Measurements from ENCODE around the gene GADL1. TPM values are rescaled to one million over a fixed set of nuclear protein-coding genes. Genes with fewer than 3 reads are reported as not detected.

The GADL1 gene
- total RNA-seq, 1 donor from 2014 or later = 25.1 TPM

DNA sequence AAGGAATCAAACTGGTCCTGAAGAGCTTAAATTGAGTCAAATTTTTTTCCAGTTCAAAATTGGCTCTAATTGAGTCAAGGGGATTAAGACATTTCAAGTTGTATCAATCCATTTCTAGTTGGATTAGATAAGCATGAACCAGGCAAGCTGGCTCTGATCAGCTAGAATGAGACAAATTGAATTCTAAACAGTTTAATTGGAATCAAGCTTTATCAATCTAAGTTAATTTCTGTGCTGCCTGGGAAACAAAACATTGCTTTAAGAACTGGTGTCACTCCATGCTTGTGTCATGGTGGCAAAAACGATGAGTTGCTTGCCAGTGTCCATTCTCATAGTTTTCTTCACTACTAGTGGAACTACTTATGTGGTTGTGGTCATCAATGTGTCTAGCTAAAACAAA, 171.2 kb downstream of the GADL1 start:
- Histone ChIP-seq H3K27ac (ENCODE audit: low read depth, low read length) (no peak overlapping the region), H3K4me3 (ENCODE audit: low read length in 3 of 3) (no peak overlapping the region), H3K36me3 (ENCODE audit: control insufficient read depth in 3 of 3, insufficient read depth in 3 of 3, low read length in 3 of 3) (no peaks in the 10 kb centered on the region), H3K27me3 (ENCODE audit: control insufficient read depth in 3 of 3, insufficient read depth in 3 of 3, low read length in 3 of 3) (no peaks in the 10 kb centered on the region), H3K9me3 (ENCODE audit: control insufficient read depth in 3 of 3, low read length in 3 of 3) (no peaks in the 10 kb centered on the region), H3K9ac (ENCODE audit: low read depth in 1 of 3, low read length in 3 of 3) (no peak overlapping the region), H3K4me1 (ENCODE audit: control insufficient read depth in 3 of 3, insufficient read depth in 3 of 3, low read length in 3 of 3) (peaks cover 0 to 3% (median 0%) of the 10 kb centered on the region in 3 donors)

DNA sequence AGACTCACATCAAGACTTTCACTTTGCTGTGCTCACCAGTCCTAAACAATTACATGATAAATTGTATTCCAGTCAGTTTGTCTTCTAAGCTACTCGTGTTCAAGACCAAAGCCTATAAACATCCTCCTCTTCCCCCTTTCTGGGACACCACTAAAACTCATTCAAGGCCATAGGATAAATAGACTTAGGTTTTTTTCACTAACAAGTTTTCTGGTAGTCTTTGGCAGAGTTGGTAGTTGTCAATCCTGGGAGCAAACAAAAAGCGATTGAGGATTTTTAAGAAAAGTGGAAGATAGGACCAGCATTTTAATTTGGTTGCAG, 173.2 kb downstream of the GADL1 start:
- Histone ChIP-seq H3K27ac (ENCODE audit: low read depth, low read length) (no peak overlapping the region), H3K9me3 (ENCODE audit: control insufficient read depth in 3 of 3, low read length in 3 of 3) (no peaks in the 10 kb centered on the region), H3K4me3 (ENCODE audit: low read length in 3 of 3) (no peak overlapping the region), H3K9ac (ENCODE audit: low read depth in 1 of 3, low read length in 3 of 3) (no peak overlapping the region), H3K27me3 (ENCODE audit: control insufficient read depth in 3 of 3, insufficient read depth in 3 of 3, low read length in 3 of 3) (no peaks in the 10 kb centered on the region), H3K4me1 (ENCODE audit: control insufficient read depth in 3 of 3, insufficient read depth in 3 of 3, low read length in 3 of 3) (no peaks in the 10 kb centered on the region), H3K36me3 (ENCODE audit: control insufficient read depth in 3 of 3, insufficient read depth in 3 of 3, low read length in 3 of 3) (no peaks in the 10 kb centered on the region)

DNA sequence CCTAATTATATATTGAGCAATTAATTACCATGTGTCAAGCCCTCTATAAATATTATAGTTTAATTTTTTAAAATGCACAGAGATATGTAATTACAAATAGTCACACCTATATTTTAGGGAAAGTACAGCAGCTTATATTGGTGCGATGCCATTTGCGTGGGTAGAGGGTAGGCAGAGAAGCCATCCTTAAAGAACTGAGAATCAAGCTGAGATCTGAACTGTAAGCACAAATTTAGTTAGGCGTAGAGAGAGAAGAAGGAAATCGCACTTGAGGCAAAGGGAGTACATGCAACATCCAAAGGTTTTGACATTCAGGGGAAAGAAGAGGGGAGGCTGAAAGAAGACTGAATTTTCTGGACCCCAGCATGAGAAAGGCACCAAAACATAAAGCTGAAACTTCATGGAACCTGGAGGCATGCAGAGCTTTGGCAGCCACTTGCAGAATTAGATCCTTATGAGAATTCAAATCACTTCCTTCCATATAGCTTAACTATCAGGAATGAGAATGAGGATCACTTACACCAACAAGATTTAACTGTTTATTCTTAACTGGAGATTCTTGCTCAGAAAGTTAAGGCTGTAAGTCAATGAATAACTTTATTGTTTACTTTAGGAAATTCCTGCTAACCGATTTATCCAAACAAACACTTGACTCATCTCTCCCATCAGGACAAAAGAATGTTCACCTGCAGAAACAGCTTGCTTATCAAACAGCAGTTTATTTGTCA, 173.7 kb downstream of the GADL1 start:
- Histone ChIP-seq H3K36me3 (ENCODE audit: control insufficient read depth in 3 of 3, insufficient read depth in 3 of 3, low read length in 3 of 3) (no peaks in the 10 kb centered on the region), H3K27me3 (ENCODE audit: control insufficient read depth in 3 of 3, insufficient read depth in 3 of 3, low read length in 3 of 3) (no peaks in the 10 kb centered on the region), H3K9me3 (ENCODE audit: control insufficient read depth in 3 of 3, low read length in 3 of 3) (no peaks in the 10 kb centered on the region), H3K4me3 (ENCODE audit: low read length in 3 of 3) (no peak overlapping the region), H3K9ac (ENCODE audit: low read depth in 1 of 3, low read length in 3 of 3) (no peak overlapping the region), H3K4me1 (ENCODE audit: control insufficient read depth in 3 of 3, insufficient read depth in 3 of 3, low read length in 3 of 3) (no peaks in the 10 kb centered on the region), H3K27ac (ENCODE audit: low read depth, low read length) (no peak overlapping the region)

DNA sequence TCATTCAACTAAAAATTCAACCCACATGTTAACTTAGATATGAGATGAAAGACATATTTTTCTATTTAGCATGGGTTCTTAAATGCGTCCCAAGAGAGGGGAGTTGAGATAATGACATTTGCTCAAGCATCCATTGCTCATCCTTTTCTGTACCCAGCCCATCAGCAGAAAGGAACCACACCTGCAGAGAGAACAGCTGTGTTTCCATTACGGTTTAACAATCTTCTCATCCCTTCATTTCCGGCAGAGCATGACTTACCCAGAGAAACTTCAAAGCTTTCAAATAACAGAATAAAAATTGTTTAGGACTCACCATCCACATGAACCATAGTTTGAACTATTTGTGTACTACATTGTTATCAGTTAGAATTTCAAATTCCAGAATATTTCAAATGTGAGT, 174.9 kb downstream of the GADL1 start:
- Histone ChIP-seq H3K27me3 (ENCODE audit: control insufficient read depth in 3 of 3, insufficient read depth in 3 of 3, low read length in 3 of 3) (no peaks in the 10 kb centered on the region), H3K4me3 (ENCODE audit: low read length in 3 of 3) (no peak overlapping the region), H3K4me1 (ENCODE audit: control insufficient read depth in 3 of 3, insufficient read depth in 3 of 3, low read length in 3 of 3) (no peaks in the 10 kb centered on the region), H3K9ac (ENCODE audit: low read depth in 1 of 3, low read length in 3 of 3) (no peak overlapping the region), H3K36me3 (ENCODE audit: control insufficient read depth in 3 of 3, insufficient read depth in 3 of 3, low read length in 3 of 3) (no peaks in the 10 kb centered on the region), H3K9me3 (ENCODE audit: control insufficient read depth in 3 of 3, low read length in 3 of 3) (no peaks in the 10 kb centered on the region), H3K27ac (ENCODE audit: low read depth, low read length) (no peak overlapping the region)

DNA sequence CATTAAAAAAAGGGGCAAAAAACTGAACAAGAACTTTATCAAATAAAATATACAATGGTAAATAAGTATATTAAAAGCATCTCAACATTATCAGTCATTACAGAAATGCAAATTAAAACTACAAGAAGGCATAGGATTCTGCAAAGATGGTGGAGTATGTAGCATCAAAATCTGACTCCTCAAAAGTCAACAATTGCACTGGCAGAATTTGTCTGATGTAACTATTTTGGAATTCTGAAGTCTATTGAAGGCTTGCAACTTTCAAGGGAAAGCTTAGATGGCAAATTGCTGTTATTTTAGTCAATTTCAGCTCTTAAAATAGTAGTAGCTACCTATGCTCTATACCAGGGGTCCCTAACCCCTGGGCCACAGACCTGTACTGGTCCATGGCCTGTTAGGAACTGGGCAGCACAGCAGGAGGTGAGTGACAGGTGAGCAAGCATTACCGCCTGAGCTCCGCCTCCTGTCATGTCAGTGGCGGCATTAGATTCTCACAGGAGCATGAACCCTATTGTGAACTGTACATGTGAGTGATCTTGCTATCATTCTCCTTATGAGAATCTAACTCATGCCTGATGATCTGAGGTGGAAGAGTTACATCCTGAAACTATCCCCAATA, 180.5 kb downstream of the GADL1 start:
- H3K4me3 ChIP-seq (ENCODE audit: low read length in 3 of 3) = no peak overlapping the region
- no peaks in the 10 kb centered on the region for H3K36me3 ChIP-seq (ENCODE audit: control insufficient read depth in 3 of 3, insufficient read depth in 3 of 3, low read length in 3 of 3)
- no peak overlapping the region for H3K9ac ChIP-seq (ENCODE audit: low read depth in 1 of 3, low read length in 3 of 3)
- H3K9me3 ChIP-seq (ENCODE audit: control insufficient read depth in 3 of 3, low read length in 3 of 3) = no peaks in the 10 kb centered on the region
- no peaks in the 10 kb centered on the region for H3K27me3 ChIP-seq (ENCODE audit: control insufficient read depth in 3 of 3, insufficient read depth in 3 of 3, low read length in 3 of 3)
- H3K27ac ChIP-seq (ENCODE audit: low read depth, low read length) = no peak overlapping the region
- peaks cover 0 to 4% (median 0%) of the 10 kb centered on the region in 3 donors for H3K4me1 ChIP-seq (ENCODE audit: control insufficient read depth in 3 of 3, insufficient read depth in 3 of 3, low read length in 3 of 3)

DNA sequence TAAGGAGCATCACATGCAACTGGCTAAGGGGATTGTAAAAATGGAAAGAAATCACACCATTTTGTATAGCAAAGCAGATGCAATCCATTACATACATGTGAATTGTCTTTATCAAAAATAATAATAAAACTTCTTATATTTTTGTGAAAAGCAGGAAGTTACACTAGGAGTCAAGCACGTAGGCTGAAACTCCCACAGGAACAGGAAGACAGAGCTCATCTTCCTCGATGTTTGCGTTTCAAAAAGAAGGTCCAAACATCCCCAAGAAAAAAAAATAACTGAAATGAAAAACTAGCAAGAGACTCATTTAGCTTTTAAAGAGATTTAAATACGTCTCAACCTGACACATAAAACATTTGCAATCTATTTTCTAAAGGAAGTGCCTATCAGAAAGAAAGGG, 181.5 kb downstream of the GADL1 start:
- Histone ChIP-seq H3K27ac (ENCODE audit: low read depth, low read length) (no peak overlapping the region), H3K9me3 (ENCODE audit: control insufficient read depth in 3 of 3, low read length in 3 of 3) (no peaks in the 10 kb centered on the region), H3K4me1 (ENCODE audit: control insufficient read depth in 3 of 3, insufficient read depth in 3 of 3, low read length in 3 of 3) (peaks cover 0 to 4% (median 0%) of the 10 kb centered on the region in 3 donors), H3K36me3 (ENCODE audit: control insufficient read depth in 3 of 3, insufficient read depth in 3 of 3, low read length in 3 of 3) (no peaks in the 10 kb centered on the region), H3K27me3 (ENCODE audit: control insufficient read depth in 3 of 3, insufficient read depth in 3 of 3, low read length in 3 of 3) (no peaks in the 10 kb centered on the region), H3K4me3 (ENCODE audit: low read length in 3 of 3) (no peak overlapping the region), H3K9ac (ENCODE audit: low read depth in 1 of 3, low read length in 3 of 3) (no peak overlapping the region)

DNA sequence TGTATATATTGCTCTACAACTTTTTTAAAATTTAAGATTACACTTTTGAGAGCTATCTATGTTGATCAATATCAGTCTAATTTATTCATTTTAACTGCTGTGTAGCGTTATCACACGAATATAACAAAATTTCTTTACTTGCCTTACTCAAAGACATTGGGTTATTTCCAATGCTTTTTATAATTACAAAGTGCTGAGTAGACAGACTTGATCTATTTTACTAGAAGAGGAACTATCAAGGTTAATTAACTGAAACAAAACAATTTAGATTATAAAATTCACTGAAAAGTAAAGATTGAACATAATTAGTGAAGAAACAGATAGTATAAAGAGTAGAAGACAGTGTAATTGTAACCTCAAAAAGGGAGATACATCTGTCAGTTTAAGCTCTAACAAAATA, 182.6 kb downstream of the GADL1 start:
- Histone ChIP-seq H3K9me3 (ENCODE audit: control insufficient read depth in 3 of 3, low read length in 3 of 3) (no peaks in the 10 kb centered on the region), H3K4me1 (ENCODE audit: control insufficient read depth in 3 of 3, insufficient read depth in 3 of 3, low read length in 3 of 3) (peaks cover 0 to 4% (median 0%) of the 10 kb centered on the region in 3 donors), H3K9ac (ENCODE audit: low read depth in 1 of 3, low read length in 3 of 3) (no peak overlapping the region), H3K4me3 (ENCODE audit: low read length in 3 of 3) (no peak overlapping the region), H3K27me3 (ENCODE audit: control insufficient read depth in 3 of 3, insufficient read depth in 3 of 3, low read length in 3 of 3) (no peaks in the 10 kb centered on the region), H3K27ac (ENCODE audit: low read depth, low read length) (no peak overlapping the region), H3K36me3 (ENCODE audit: control insufficient read depth in 3 of 3, insufficient read depth in 3 of 3, low read length in 3 of 3) (no peaks in the 10 kb centered on the region)

DNA sequence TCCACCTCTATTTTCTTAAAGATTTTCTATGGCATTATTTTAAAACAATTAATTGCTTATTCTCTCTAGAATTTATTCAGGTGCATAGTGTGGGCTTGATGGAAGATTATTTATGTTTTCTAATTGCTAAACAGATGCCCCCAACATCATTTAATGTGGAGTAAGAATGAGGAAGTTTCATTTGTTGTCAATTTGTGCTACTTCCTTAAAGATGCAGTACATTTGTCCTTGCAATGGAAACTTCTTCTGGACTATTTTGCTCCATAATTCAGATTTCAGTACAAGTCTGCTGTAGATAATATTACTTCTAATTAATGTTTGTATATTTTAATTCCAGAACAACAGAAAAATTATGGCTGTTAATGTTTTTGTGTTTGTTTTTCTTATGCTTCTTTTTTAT, 183.3 kb downstream of the GADL1 start:
- Histone ChIP-seq H3K27me3 (ENCODE audit: control insufficient read depth in 3 of 3, insufficient read depth in 3 of 3, low read length in 3 of 3) (no peaks in the 10 kb centered on the region), H3K27ac (ENCODE audit: low read depth, low read length) (no peak overlapping the region), H3K9me3 (ENCODE audit: control insufficient read depth in 3 of 3, low read length in 3 of 3) (no peaks in the 10 kb centered on the region), H3K4me1 (ENCODE audit: control insufficient read depth in 3 of 3, insufficient read depth in 3 of 3, low read length in 3 of 3) (peaks cover 0 to 4% (median 0%) of the 10 kb centered on the region in 3 donors), H3K9ac (ENCODE audit: low read depth in 1 of 3, low read length in 3 of 3) (no peak overlapping the region), H3K36me3 (ENCODE audit: control insufficient read depth in 3 of 3, insufficient read depth in 3 of 3, low read length in 3 of 3) (no peaks in the 10 kb centered on the region), H3K4me3 (ENCODE audit: low read length in 3 of 3) (no peak overlapping the region)

DNA sequence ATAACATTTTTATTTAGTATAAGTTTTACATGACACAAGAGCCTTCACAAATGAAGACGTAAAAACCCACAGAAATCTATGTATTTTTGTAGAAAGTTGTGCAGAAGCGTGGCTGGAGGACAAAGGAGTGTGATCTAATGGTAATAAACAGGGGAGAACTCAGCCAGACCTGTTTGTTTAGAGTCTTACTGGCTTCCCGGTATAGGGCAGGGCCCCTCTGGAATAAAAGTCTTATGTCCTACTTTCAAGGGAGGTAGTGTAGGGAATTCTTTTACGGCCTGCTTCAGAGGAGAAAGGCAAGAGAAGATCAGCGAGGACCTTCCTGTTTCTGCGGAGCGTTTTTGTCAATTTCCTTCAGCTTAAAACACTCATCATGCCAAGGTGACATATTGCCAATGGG, 184.4 kb downstream of the GADL1 start:
- H3K36me3 ChIP-seq (ENCODE audit: control insufficient read depth in 3 of 3, insufficient read depth in 3 of 3, low read length in 3 of 3) = no peaks in the 10 kb centered on the region
- no peak overlapping the region for H3K4me3 ChIP-seq (ENCODE audit: low read length in 3 of 3)
- no peak overlapping the region for H3K27ac ChIP-seq (ENCODE audit: low read depth, low read length)
- H3K27me3 ChIP-seq (ENCODE audit: control insufficient read depth in 3 of 3, insufficient read depth in 3 of 3, low read length in 3 of 3) = no peaks in the 10 kb centered on the region
- no peak overlapping the region for H3K9ac ChIP-seq (ENCODE audit: low read depth in 1 of 3, low read length in 3 of 3)
- H3K9me3 ChIP-seq (ENCODE audit: control insufficient read depth in 3 of 3, low read length in 3 of 3) = no peaks in the 10 kb centered on the region
- peaks cover 0 to 4% (median 0%) of the 10 kb centered on the region in 3 donors for H3K4me1 ChIP-seq (ENCODE audit: control insufficient read depth in 3 of 3, insufficient read depth in 3 of 3, low read length in 3 of 3)

DNA sequence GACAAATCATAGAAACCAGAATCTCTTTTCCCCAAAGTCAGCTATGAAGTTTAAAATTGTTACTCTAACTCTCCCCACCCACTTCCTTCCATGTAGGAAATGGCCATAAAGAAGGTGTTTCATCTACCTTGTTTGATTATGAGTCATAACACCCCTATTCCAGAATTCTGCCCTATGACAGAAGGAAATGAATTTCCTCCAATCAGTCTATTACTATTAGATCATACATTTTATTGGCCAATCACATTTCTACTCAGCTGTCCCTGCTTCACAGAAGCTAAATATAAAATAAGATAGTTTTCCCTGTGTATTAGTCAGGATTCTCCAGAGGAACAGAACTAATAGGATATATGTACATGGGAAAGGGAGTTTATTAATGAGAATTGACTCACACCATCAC, 186.0 kb downstream of the GADL1 start:
- H3K36me3 ChIP-seq (ENCODE audit: control insufficient read depth in 3 of 3, insufficient read depth in 3 of 3, low read length in 3 of 3) = no peaks in the 10 kb centered on the region
- H3K4me1 ChIP-seq (ENCODE audit: control insufficient read depth in 3 of 3, insufficient read depth in 3 of 3, low read length in 3 of 3) = peaks cover 0 to 4% (median 0%) of the 10 kb centered on the region in 3 donors
- no peak overlapping the region for H3K4me3 ChIP-seq (ENCODE audit: low read length in 3 of 3)
- no peaks in the 10 kb centered on the region for H3K9me3 ChIP-seq (ENCODE audit: control insufficient read depth in 3 of 3, low read length in 3 of 3)
- no peak overlapping the region for H3K9ac ChIP-seq (ENCODE audit: low read depth in 1 of 3, low read length in 3 of 3)
- no peak overlapping the region for H3K27ac ChIP-seq (ENCODE audit: low read depth, low read length)
- H3K27me3 ChIP-seq (ENCODE audit: control insufficient read depth in 3 of 3, insufficient read depth in 3 of 3, low read length in 3 of 3) = no peaks in the 10 kb centered on the region
